Measurements from ENCODE around the gene ATP6V1E1.
"Not testable (repeated sequence)": the region's sequence is repeated elsewhere in the genome, so short reads cannot be mapped to it uniquely, and the experiment has no call there.

Gene ATP6V1E1

DNA sequence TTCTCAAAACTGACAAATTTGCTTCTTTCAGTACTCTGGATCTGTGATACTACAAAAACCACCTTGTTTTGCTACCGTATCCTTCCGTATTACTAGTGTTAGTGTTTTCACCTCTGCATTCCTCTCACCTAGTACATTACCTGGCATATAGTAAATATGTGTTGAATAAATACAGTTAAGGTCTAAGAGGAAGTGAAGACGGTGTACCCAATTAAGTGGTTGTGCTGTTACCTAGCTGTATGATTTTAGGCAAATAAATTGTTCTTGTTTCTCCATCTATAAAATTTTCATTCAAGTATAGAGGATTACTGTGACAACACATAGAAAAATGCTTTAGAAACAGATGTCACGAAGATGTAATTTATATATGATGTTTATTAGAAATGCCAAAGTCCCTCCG, 18.9 kb upstream of the ATP6V1E1 start:
- Histone ChIP-seq H2AFZ (ENCODE audit: low read depth, low read length) (no peak overlapping the region), H3K27me3 (ENCODE audit: low read depth, low read length) (no peaks in the 10 kb centered on the region), H3K4me3 (ENCODE audit: low read length) (no peak overlapping the region), H3K79me2 (ENCODE audit: low read length) (peaks cover 35% of the 10 kb centered on the region), H3K9ac (ENCODE audit: low read length) (no peak overlapping the region), H3K36me3 (replicated peaks; ENCODE audit: low read depth, low read length) (peaks cover 13% of the 10 kb centered on the region), H3K4me2 (ENCODE audit: low read length) (peak overlapping the region; percentile 21; the same call in 1 of the 2 replicates), H3K27ac (ENCODE audit: low read length) (peak overlapping the region; percentile 43), H4K20me1 (ENCODE audit: insufficient read depth, low read length) (no peaks in the 10 kb centered on the region), H3K9me3 (ENCODE audit: insufficient read depth, low read length) (no peaks in the 10 kb centered on the region), H3K4me1 (ENCODE audit: low read length) (peaks cover 26% of the 10 kb centered on the region)
- TF ChIP-seq, protein P1, sequence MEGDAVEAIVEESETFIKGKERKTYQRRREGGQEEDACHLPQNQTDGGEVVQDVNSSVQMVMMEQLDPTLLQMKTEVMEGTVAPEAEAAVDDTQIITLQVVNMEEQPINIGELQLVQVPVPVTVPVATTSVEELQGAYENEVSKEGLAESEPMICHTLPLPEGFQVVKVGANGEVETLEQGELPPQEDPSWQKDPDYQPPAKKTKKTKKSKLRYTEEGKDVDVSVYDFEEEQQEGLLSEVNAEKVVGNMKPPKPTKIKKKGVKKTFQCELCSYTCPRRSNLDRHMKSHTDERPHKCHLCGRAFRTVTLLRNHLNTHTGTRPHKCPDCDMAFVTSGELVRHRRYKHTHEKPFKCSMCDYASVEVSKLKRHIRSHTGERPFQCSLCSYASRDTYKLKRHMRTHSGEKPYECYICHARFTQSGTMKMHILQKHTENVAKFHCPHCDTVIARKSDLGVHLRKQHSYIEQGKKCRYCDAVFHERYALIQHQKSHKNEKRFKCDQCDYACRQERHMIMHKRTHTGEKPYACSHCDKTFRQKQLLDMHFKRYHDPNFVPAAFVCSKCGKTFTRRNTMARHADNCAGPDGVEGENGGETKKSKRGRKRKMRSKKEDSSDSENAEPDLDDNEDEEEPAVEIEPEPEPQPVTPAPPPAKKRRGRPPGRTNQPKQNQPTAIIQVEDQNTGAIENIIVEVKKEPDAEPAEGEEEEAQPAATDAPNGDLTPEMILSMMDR (IDR thresholded peaks at IDR 0.05; ENCODE audit: low read depth, low read length) = no peak
- no peak for TF ChIP-seq EZH2phosphoT487 (IDR thresholded peaks at IDR 0.05; ENCODE audit: low read depth)

DNA sequence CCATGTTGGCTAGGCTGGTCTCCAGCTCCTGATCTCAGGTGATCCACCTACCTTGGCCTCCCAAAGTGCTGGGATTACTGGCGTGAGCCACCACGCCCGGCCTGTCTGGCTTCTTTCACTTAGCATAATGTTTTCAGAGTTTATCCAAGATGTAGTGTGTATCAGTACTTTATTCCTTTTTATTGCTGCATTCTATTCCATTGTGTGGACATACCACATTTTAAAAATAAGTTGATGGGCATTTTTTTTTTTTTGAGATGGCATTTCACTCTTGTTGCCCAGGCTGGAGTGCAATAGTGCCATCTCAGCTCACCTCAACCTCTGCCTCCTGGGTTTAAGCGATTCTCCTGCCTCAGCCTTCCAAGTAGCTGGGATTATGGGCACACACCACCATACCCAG, 13.8 kb upstream of the ATP6V1E1 start:
- H3K4me1 ChIP-seq (ENCODE audit: low read length) = peaks cover 36% of the 10 kb centered on the region
- H3K27ac ChIP-seq (ENCODE audit: low read length); H3K4me2 ChIP-seq (ENCODE audit: low read length); H3K9ac ChIP-seq (ENCODE audit: low read length); H3K9me3 ChIP-seq (ENCODE audit: insufficient read depth, low read length); H4K20me1 ChIP-seq (ENCODE audit: insufficient read depth, low read length); H2AFZ ChIP-seq (ENCODE audit: low read depth, low read length); H3K27me3 ChIP-seq (ENCODE audit: low read depth, low read length); H3K4me3 ChIP-seq (ENCODE audit: low read length): not testable (repeated sequence)
- peaks cover 56% of the 10 kb centered on the region for H3K79me2 ChIP-seq (ENCODE audit: low read length)
- H3K36me3 ChIP-seq (replicated peaks; ENCODE audit: low read depth, low read length) = peaks cover 22% of the 10 kb centered on the region

DNA sequence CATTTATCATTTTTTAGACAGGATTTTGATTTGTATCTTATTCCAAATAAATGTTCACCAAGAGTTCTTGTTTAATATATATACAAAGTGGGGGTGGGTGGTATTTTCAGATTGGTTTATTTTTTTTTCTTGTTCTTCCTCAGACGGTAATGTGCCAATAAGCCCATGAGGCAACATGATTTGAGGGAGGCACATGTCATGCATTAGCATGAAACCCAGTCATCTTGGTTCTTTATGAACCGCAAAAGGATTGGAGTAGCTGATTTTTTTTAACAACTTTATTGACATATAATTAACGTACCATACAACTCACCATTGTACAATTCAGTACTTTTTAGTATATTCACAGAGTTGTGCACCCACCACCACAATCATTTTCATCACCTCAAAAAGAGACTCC, 12.7 kb upstream of the ATP6V1E1 start:
- Histone ChIP-seq H4K20me1 (ENCODE audit: insufficient read depth, low read length) (no peaks in the 10 kb centered on the region), H3K79me2 (ENCODE audit: low read length) (peaks cover 53% of the 10 kb centered on the region), H3K27me3 (ENCODE audit: low read depth, low read length) (no peaks in the 10 kb centered on the region), H3K4me3 (ENCODE audit: low read length) (no peak overlapping the region), H3K27ac (ENCODE audit: low read length) (no peak overlapping the region), H3K9me3 (ENCODE audit: insufficient read depth, low read length) (no peaks in the 10 kb centered on the region), H3K4me1 (ENCODE audit: low read length) (peaks cover 27% of the 10 kb centered on the region), H2AFZ (ENCODE audit: low read depth, low read length) (no peak overlapping the region), H3K9ac (ENCODE audit: low read length) (no peak overlapping the region), H3K36me3 (replicated peaks; ENCODE audit: low read depth, low read length) (peaks cover 20% of the 10 kb centered on the region), H3K4me2 (ENCODE audit: low read length) (no peak overlapping the region)
- TF ChIP-seq EZH2phosphoT487 (IDR thresholded peaks at IDR 0.05; ENCODE audit: low read depth) = no peak
- TF ChIP-seq, protein P1 (IDR thresholded peaks at IDR 0.05; ENCODE audit: low read depth, low read length) = no peak

DNA sequence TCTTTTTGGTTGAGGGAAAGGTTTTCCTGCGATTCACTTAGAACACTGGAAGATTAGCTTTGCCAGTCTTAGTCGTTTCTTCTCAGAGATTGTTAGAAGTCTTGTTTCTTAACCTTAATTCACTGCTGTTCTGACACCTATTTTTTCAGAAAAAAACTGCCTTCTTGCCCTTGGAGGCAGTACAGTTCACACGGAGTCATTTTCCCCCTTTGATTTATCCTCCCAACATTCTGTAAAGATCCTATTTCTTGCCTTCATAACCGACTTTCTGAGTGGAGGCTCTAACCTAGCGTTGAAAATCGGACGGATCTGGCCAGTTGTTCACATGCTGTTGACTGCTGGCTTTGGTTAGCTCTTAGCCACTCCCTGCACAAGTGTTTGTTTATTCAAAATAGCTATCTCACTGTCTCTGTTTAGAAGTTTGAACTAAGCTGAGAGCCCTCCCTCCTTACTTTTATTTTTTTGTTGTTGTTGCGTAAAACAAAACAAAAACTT, 10.7 kb upstream of the ATP6V1E1 start:
- Histone ChIP-seq H3K27me3 (ENCODE audit: low read depth, low read length) (no peaks in the 10 kb centered on the region), H3K4me1 (ENCODE audit: low read length) (peaks cover 15% of the 10 kb centered on the region), H3K27ac (ENCODE audit: low read length) (peak overlapping the region; percentile 80), H2AFZ (ENCODE audit: low read depth, low read length) (peak overlapping the region; percentile 18; the same call in 1 of the 2 replicates), H4K20me1 (ENCODE audit: insufficient read depth, low read length) (no peaks in the 10 kb centered on the region), H3K9me3 (ENCODE audit: insufficient read depth, low read length) (no peaks in the 10 kb centered on the region), H3K9ac (ENCODE audit: low read length) (peak overlapping the region; percentile 83), H3K4me2 (ENCODE audit: low read length) (peak overlapping the region; percentile 95), H3K36me3 (replicated peaks; ENCODE audit: low read depth, low read length) (peaks cover 20% of the 10 kb centered on the region), H3K4me3 (ENCODE audit: low read length) (peak overlapping the region; percentile 81), H3K79me2 (ENCODE audit: low read length) (peaks cover 47% of the 10 kb centered on the region)
- no peak for TF ChIP-seq EZH2phosphoT487 (IDR thresholded peaks at IDR 0.05; ENCODE audit: low read depth)
- TF ChIP-seq, protein P1 (IDR thresholded peaks at IDR 0.05; ENCODE audit: low read depth, low read length) = no peak
